NCI-H526 treated with DMSO at 0.1 percent for 48 hours (cell line): ENCODE data around the gene NOC4L.
A peak's percentile ranks its signal among the peaks of the same experiment; 100 is the strongest.
"Not testable (repeated sequence)": the region's sequence is repeated elsewhere in the genome, so short reads cannot be mapped to it uniquely, and the experiment has no call there.

Experiments
- DNase-seq: peaks from one replicate; lab custom pipeline; 2025; lab: John Stamatoyannopoulos, UW

Gene NOC4L

GRCh38 chr12:132144115-132144809, at the start of gene NOC4L, which contains the start of gene DDX51:
Gene NOC4L (plus strand): TSS chr12:132144457. CDS start chr12:132144489, 32 bp downstream.
Gene DDX51 (minus strand): TSS chr12:132144319. CDS start chr12:132144296, 23 bp downstream.
- peak; percentile 69 for DNase-seq

- DNase-seq, result no peak
These were observed 48.5 kb upstream of the NOC4L start for GRCh38 chr12:132095520-132096409.

- DNase-seq, result no peak
These were observed 44.5 kb upstream of the NOC4L start for GRCh38 chr12:132099739-132100138.

GRCh38 chr12:132100306-132101065, 43.8 kb upstream of the NOC4L start:
- no peak for DNase-seq

GRCh38 chr12:132102297-132102696, 42.0 kb upstream of the NOC4L start:
- DNase-seq, result no peak

GRCh38 chr12:132103072-132103471, 41.2 kb upstream of the NOC4L start:
- not testable (repeated sequence) for DNase-seq

GRCh38 chr12:132103542-132104308, 40.5 kb upstream of the NOC4L start:
- no peak for DNase-seq

- no peak for DNase-seq
These were observed 38.8 kb upstream of the NOC4L start for GRCh38 chr12:132105467-132105866.

GRCh38 chr12:132106921-132107320, 37.3 kb upstream of the NOC4L start:
- no peak for DNase-seq

GRCh38 chr12:132108211-132108832, 35.9 kb upstream of the NOC4L start:
- DNase-seq, result no peak

- DNase-seq, result no peak
These were observed 34.5 kb upstream of the NOC4L start for GRCh38 chr12:132109741-132110140.

GRCh38 chr12:132110677-132111076, 33.6 kb upstream of the NOC4L start:
- DNase-seq, result no peak

- DNase-seq, result no peak
These were observed 32.5 kb upstream of the NOC4L start for GRCh38 chr12:132111654-132112304.

- no peak for DNase-seq
These were observed 29.6 kb upstream of the NOC4L start for GRCh38 chr12:132114667-132115066.

GRCh38 chr12:132115500-132115899, 28.8 kb upstream of the NOC4L start:
- no peak for DNase-seq

- DNase-seq, result no peak
These were observed 27.3 kb upstream of the NOC4L start for GRCh38 chr12:132116709-132117557.

GRCh38 chr12:132117558-132117875, 26.7 kb upstream of the NOC4L start:
- DNase-seq, result no peak

GRCh38 chr12:132118876-132119275, 25.4 kb upstream of the NOC4L start:
- DNase-seq, result no peak

- DNase-seq, result peak; percentile 91
These were observed 23.0 kb upstream of the NOC4L start for GRCh38 chr12:132121283-132121682.
